HCT116 (cell line): ENCODE measurements around the gene CDHR3. TPM values are rescaled to one million over a fixed set of nuclear protein-coding genes. Genes with fewer than 3 reads are reported as not detected.

Source experiments
- ATAC-seq: fragments of 200-7000 bp; cut with Tn5 transposase; 2 replicates; pipeline ENCODE4 v1.9.1; 2020; ENCODE audit warnings: mild to moderate bottlenecking, moderate library complexity
- BruUV-seq: library from RNA; stranded (reverse); fragments of 400-500 nt; replicated peaks from 2 replicates; lab custom pipeline; 2021; lab: Mats Ljungman, UMichigan
- CTCF ChIA-PET: fragments of 300-600 bp; sonication (Branson Sonifier 250); formaldehyde crosslinking; loops from one replicate; lab custom pipeline; 2021; ENCODE audit warnings: antibody characterized with exemption; lab: Charles Lee
- POLR2A ChIA-PET: fragments of 300-600, 350-600 bp; sonication (Branson Sonifier 250); formaldehyde crosslinking; loops from one replicate; lab custom pipeline; 2021; ENCODE audit warnings: antibody characterized with exemption; lab: Charles Lee
- RAD21 ChIA-PET, 2 experiments: fragments of 300-600 bp; sonication (Branson Sonifier 250); formaldehyde crosslinking; loops; one replicate each; lab custom pipeline; 2023; ENCODE audit warnings: low total read pairs in 2 of 2; ENCODE audit not compliant: uncharacterized antibody in 2 of 2, unreplicated experiment in 2 of 2, low non-redundant PET in 1 of 2; lab: Charles Lee
- DNase-seq: peaks from one replicate; pipeline ENCODE4 v3.0.0-alpha.2; 2010; ENCODE audit warnings: low read depth, low spot score
- H2AFZ ChIP-seq: fragments of 200-600 bp; shearing (Covaris generic), sonication (generic); 2 replicates; pipeline ENCODE4 v1.6.1; 2017; ENCODE audit warnings: low read depth, mixed run types, mixed read lengths, antibody characterized with exemption, low read length; ENCODE audit not compliant: poor library complexity, severe bottlenecking
- H3K27ac ChIP-seq: 2 replicates; pipeline ENCODE4 v1.5.1; 2012; ENCODE audit warnings: low read depth, low read length
- H3K27me3 ChIP-seq: fragments of 200-600 bp; sonication (generic); 2 replicates; pipeline ENCODE4 v1.6.1; 2016; ENCODE audit warnings: mixed run types, low read length, mixed read lengths; ENCODE audit not compliant: insufficient read depth
- H3K36me3 ChIP-seq, 2 experiments: fragments of 200-500 bp in 1 of 2; fragments of 200-600 bp in 1 of 2; sonication (Bioruptor generic) in 1 of 2; sonication (generic) in 1 of 2; 2 replicates each; pipeline versions ENCODE4 v1.5.1 to v1.6.1; 2014 to 2016; ENCODE audit warnings: low read length in 2 of 2, inconsistent platforms in 1 of 2, mixed read lengths in 1 of 2, mixed run types in 1 of 2; ENCODE audit not compliant: insufficient read depth in 2 of 2, control insufficient read depth in 1 of 2
- H3K4me1 ChIP-seq, 2 experiments: fragments of 200-600 bp in 1 of 2; sonication (generic) in 1 of 2; 2 replicates each; pipeline versions ENCODE4 v1.5.1 to v1.6.1; 2012 to 2017; ENCODE audit warnings: low read length in 2 of 2, inconsistent platforms in 1 of 2, mild to moderate bottlenecking in 1 of 2, mixed read lengths in 1 of 2, mixed run types in 1 of 2, moderate library complexity in 1 of 2; ENCODE audit not compliant: insufficient read depth in 2 of 2, control insufficient read depth in 1 of 2
- H3K4me2 ChIP-seq: fragments of 200-600 bp; sonication (generic); 2 replicates; pipeline ENCODE4 v1.6.1; 2017; ENCODE audit warnings: mixed run types, low read length, mixed read lengths
- H3K4me3 ChIP-seq, 2 experiments: fragments of 200-600 bp in 1 of 2; sonication (generic) in 1 of 2; replicated peaks in 1 of 2; 2 replicates each; pipeline ENCODE4 v1.5.1; 2011 to 2016; ENCODE audit warnings: low read length in 2 of 2, control low read depth in 1 of 2, low read depth in 1 of 2, mild to moderate bottlenecking in 1 of 2, mixed read lengths in 1 of 2, mixed run types in 1 of 2
- H3K79me2 ChIP-seq: fragments of 200-600 bp; sonication (generic); 2 replicates; pipeline ENCODE4 v1.6.1; 2017; ENCODE audit warnings: mild to moderate bottlenecking, mixed run types, low read length, moderate library complexity, mixed read lengths; ENCODE audit not compliant: insufficient read depth
- H3K9ac ChIP-seq: fragments of 200-600 bp; sonication (generic); 2 replicates; pipeline ENCODE4 v1.6.1; 2016; ENCODE audit warnings: low read length, mixed read lengths
- H3K9me2 ChIP-seq: fragments of 200-600 bp; sonication (generic), shearing (Covaris generic); 2 replicates; pipeline ENCODE4 v1.6.1; 2017; ENCODE audit warnings: mixed run types, mild to moderate bottlenecking, moderate library complexity; ENCODE audit not compliant: insufficient read depth
- H3K9me3 ChIP-seq, 2 experiments: fragments of 200-500 bp in 1 of 2; fragments of 200-600 bp in 1 of 2; sonication (Bioruptor generic) in 1 of 2; sonication (generic) in 1 of 2; 2 replicates each; pipeline ENCODE4 v1.6.1; 2014 to 2017; ENCODE audit warnings: low read length in 2 of 2, mixed read lengths in 2 of 2, inconsistent platforms in 1 of 2, low read depth in 1 of 2, mild to moderate bottlenecking in 1 of 2, mixed run types in 1 of 2, moderate library complexity in 1 of 2; ENCODE audit not compliant: control insufficient read depth in 1 of 2, insufficient read depth in 1 of 2
- H4K20me1 ChIP-seq: fragments of 200-600 bp; sonication (generic), shearing (Covaris generic); 2 replicates; pipeline ENCODE4 v1.6.1; 2017; ENCODE audit warnings: mixed run types, mild to moderate bottlenecking, moderate library complexity; ENCODE audit not compliant: insufficient read depth
- ATF3 ChIP-seq: IDR thresholded peaks from 2 replicates; pipeline ENCODE4 v1.6.1; 2012
- CTCF ChIP-seq, 3 experiments: fragments of 200-600 bp in 1 of 3; sonication (generic) in 1 of 3; IDR thresholded peaks in 2 of 3; conservative IDR thresholded peaks in 1 of 3; 2 replicates each; pipeline ENCODE4 v1.5.1; 2012 to 2017; ENCODE audit warnings: low read depth in 2 of 3, low read length in 2 of 3, antibody characterized with exemption in 1 of 3, borderline replicate concordance in 1 of 3, control low read depth in 1 of 3, mild to moderate bottlenecking in 1 of 3, mixed read lengths in 1 of 3, mixed run types in 1 of 3, moderate library complexity in 1 of 3; ENCODE audit not compliant: insufficient read depth in 1 of 3
- EZH2phosphoT487 ChIP-seq: fragments of 200-600 bp; IDR thresholded peaks from 2 replicates; pipeline ENCODE4 v1.6.1; 2018; ENCODE audit warnings: antibody characterized with exemption, borderline replicate concordance
- JUND ChIP-seq: IDR thresholded peaks from 2 replicates; pipeline ENCODE4 v1.6.1; 2012
- POLR2A ChIP-seq: IDR thresholded peaks from 2 replicates; pipeline ENCODE4 v1.7.0; 2011; ENCODE audit warnings: borderline replicate concordance; ENCODE audit not compliant: insufficient read depth, insufficient read length; ENCODE audit errors: extremely low read depth
- REST ChIP-seq: IDR thresholded peaks from 2 replicates; pipeline ENCODE4 v1.6.1; 2012; ENCODE audit warnings: low read depth
- SIN3A ChIP-seq: IDR thresholded peaks from 2 replicates; pipeline ENCODE4 v1.6.1; 2012; ENCODE audit warnings: low read depth
- SP1 ChIP-seq: IDR thresholded peaks from 2 replicates; pipeline ENCODE4 v1.6.1; 2012; ENCODE audit warnings: low read depth
- SRF ChIP-seq: IDR thresholded peaks from 2 replicates; pipeline ENCODE4 v1.6.1; 2012; ENCODE audit warnings: low read depth
- TCF7L2 ChIP-seq: IDR thresholded peaks from 2 replicates; pipeline ENCODE4 v1.7.0; 2011; ENCODE audit warnings: borderline replicate concordance, inconsistent platforms; ENCODE audit not compliant: insufficient read depth, insufficient read length; ENCODE audit errors: extremely low read depth
- YY1 ChIP-seq: IDR thresholded peaks from 2 replicates; pipeline ENCODE4 v1.6.1; 2011; ENCODE audit warnings: low read length, low read depth, moderate library complexity, mild to moderate bottlenecking; ENCODE audit not compliant: insufficient replicate concordance; ENCODE audit errors: extremely low read depth
- ZFX ChIP-seq: fragments of 450-650 bp; IDR thresholded peaks from 2 replicates; pipeline ENCODE4 v1.6.1; 2017
- intact Hi-C: fragments of 100-400 bp; cut with micrococcal nuclease; formaldehyde crosslinking; loops from 2 replicates; pipeline ENCODE4 v1.10.0; 2022
- total RNA-seq: library from RNA; stranded (reverse); gene quantifications from one replicate; pipeline ENCODE4 v1.2.1, GENCODE V29; 2021; ENCODE audit not compliant: unreplicated experiment

CDHR3 gene
- total RNA-seq, 1 experiment from 2014 or later, result 5.5 TPM

- Histone ChIP-seq H3K9me2 (no peaks in the 10 kb centered on the region), H3K9ac (no peak overlapping the region), H3K79me2 (no peaks in the 10 kb centered on the region), H4K20me1 (no peaks in the 10 kb centered on the region), H2AFZ (no peak overlapping the region), H3K4me1 (no peaks in the 10 kb centered on the region), H3K4me2 (no peak overlapping the region), H3K27me3 (no peaks in the 10 kb centered on the region), H3K36me3 (no peaks in the 10 kb centered on the region), H3K27ac (no peak overlapping the region), H3K9me3 (no peaks in the 10 kb centered on the region), H3K4me3 (no peak overlapping the region)
- POLR2A ChIA-PET, result no interaction called here
- RAD21 ChIA-PET, result no interaction called here
- TF ChIP-seq JUND, result no peak
- no peak for TF ChIP-seq YY1
- TF ChIP-seq SIN3A, result no peak
- intact Hi-C loops, result no loop called here
- BruUV-seq, result no TSS peak
- ATAC-seq, result no peak
- no peak for DNase-seq
- CTCF ChIA-PET, result interaction anchor here (1.7 kb wide), 1 partner anchor 10 kb away, joined by 7 read pairs; no protein-coding TSS in a partner anchor
These were observed 56.4 kb downstream of the CDHR3 start for GRCh38 chr7:106019470-106019820.

GRCh38 chr7:106021151-106022067 lies 58.3 kb downstream of the CDHR3 start:
- Histone ChIP-seq H3K27ac (no peak overlapping the region), H3K36me3 (no peaks in the 10 kb centered on the region), H2AFZ (no peak overlapping the region), H3K9ac (no peak overlapping the region), H3K79me2 (no peaks in the 10 kb centered on the region), H3K4me3 (no peak overlapping the region), H3K4me1 (no peaks in the 10 kb centered on the region), H4K20me1 (no peaks in the 10 kb centered on the region), H3K9me2 (no peaks in the 10 kb centered on the region), H3K9me3 (no peaks in the 10 kb centered on the region), H3K4me2 (no peak overlapping the region), H3K27me3 (no peaks in the 10 kb centered on the region)
- RAD21 ChIA-PET, result no interaction called here
- DNase-seq (no peak), ATAC-seq (no peak)
- CTCF ChIA-PET, result no interaction called here
- intact Hi-C loops, result no loop called here
- TF ChIP-seq EZH2phosphoT487 (no peak), POLR2A (no peak), SP1 (no peak), TCF7L2 (no peak), CTCF (IDR thresholded peaks at IDR 0.05 in 2 of 3, conservative IDR thresholded peaks at IDR 0.05 in 1 of 3; ENCODE audit: borderline replicate concordance in 1 of 3, insufficient read depth in 1 of 3, low read depth in 2 of 3, low read length in 2 of 3) (no peak), ZFX (no peak), SRF (no peak), REST (no peak), ATF3 (no peak)
- BruUV-seq, result no TSS peak
- POLR2A ChIA-PET, result no interaction called here
